Stimulated activated CD8-positive, alpha-beta memory T cell treated with anti-CD3 and anti-CD28 coated beads, Interleukin-7, amount 100 ng/mL, for 24 hours (primary cell): ENCODE results near the gene PAFAH1B2.
A peak's percentile ranks its signal among the peaks of the same experiment; 100 is the strongest.
"Not testable (repeated sequence)": the region's sequence is repeated elsewhere in the genome, so short reads cannot be mapped to it uniquely, and the experiment has no call there.

Source experiments
- DNase-seq: peaks from one replicate; pipeline ENCODE4 v3.0.0-alpha.2; 2020; ENCODE audit warnings: low read depth

PAFAH1B2 gene, protein sequence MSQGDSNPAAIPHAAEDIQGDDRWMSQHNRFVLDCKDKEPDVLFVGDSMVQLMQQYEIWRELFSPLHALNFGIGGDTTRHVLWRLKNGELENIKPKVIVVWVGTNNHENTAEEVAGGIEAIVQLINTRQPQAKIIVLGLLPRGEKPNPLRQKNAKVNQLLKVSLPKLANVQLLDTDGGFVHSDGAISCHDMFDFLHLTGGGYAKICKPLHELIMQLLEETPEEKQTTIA

GRCh38 chr11:117143871-117144476, at the start of gene PAFAH1B2:
TSS of gene PAFAH1B2 (plus strand) at chr11:117144287. CDS start at chr11:117152448, 8,161 bp downstream.
- DNase-seq = peak; percentile 92

DNA sequence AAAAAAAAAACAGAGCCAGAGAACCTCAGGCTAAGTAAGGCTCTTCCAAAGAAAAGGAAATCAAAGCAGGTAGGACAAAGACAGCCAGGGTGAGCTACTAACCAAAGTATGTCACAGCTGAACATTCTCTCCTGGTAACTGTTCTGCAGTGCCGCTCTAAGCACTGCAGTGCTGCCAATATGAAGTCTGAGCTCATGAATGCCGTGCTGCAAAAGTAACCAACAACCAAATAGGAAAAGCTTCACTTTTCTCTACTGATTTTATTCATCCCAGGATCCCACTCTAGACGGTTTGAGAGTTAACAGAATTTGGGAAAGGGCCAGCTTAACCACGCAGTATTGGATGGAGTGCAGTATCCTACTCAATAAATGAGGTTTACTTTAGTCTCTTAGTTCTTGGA, 49.3 kb upstream of the PAFAH1B2 start:
- no peak for DNase-seq

DNA sequence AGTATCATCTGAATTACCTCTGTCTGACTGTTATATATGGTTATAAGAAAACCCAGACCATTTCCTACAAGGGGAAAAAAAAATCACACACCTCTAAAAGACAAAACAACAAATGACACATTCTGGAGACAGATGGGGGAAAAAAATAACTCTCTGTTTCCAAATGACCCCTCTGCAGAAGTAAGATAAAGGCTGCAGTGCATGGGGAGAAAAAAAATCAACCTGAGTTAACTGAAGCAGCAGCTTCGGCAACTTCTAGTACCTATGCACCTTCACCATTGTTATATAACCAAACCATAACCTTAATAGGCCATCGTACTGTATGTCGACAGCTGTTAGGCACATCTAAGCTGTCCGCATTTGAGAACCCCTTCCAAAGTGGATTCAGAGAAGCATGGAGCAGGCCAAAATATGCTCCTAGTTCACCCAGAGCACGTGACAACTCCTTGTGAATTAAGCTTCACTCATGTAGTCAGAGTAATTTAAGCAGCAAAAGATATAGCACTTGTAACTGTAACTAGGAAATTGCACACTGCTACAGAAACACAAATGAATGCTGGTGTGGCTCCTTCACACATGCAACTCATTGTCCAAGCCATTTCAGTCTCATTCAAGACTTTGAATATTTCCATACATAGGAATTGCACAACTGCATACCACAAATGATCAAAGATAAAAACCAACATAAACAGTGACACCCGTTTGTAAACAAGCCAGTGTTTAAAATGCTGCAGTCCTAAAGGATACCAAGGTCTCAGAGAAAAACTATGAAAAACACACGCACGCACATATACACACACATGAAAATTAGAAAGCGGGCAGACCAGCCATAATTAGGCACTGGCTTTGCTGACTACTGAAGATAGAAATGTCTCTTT, 48.6 kb upstream of the PAFAH1B2 start:
- DNase-seq = no peak

- DNase-seq = no peak
These were observed 47.7 kb upstream of the PAFAH1B2 start for GRCh38 chr11:117096201-117096991.

DNA sequence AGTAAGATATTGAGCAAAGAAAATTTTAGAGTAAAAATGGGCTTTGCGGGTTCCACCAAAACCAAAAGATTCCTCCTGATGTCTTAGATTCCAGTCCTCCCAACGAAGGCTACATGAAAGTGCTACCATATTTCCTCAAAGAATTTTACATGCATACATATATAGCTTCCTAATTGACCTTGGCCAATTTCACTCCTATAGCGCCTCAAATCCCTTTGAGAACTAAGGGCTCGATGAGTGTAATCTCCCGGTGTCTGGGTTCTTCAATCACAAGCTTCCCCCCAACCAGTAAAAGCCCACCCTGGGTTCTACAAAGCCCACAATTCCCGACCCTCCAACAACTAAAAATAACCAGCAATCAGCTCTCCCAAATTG, 47.1 kb upstream of the PAFAH1B2 start:
- DNase-seq = no peak

GRCh38 chr11:117097389-117098268, 46.5 kb upstream of the PAFAH1B2 start:
- no peak for DNase-seq

GRCh38 chr11:117098269-117099232, 45.5 kb upstream of the PAFAH1B2 start, which contains the start of gene SIK3:
TSS of gene SIK3 (minus strand) at chr11:117098428. CDS start at chr11:117098415, 13 bp downstream.
- DNase-seq = peak; percentile 81

GRCh38 chr11:117099696-117100095, 44.4 kb upstream of the PAFAH1B2 start:
- no peak for DNase-seq

- no peak for DNase-seq
These were observed 43.5 kb upstream of the PAFAH1B2 start for GRCh38 chr11:117100556-117100955.

DNA sequence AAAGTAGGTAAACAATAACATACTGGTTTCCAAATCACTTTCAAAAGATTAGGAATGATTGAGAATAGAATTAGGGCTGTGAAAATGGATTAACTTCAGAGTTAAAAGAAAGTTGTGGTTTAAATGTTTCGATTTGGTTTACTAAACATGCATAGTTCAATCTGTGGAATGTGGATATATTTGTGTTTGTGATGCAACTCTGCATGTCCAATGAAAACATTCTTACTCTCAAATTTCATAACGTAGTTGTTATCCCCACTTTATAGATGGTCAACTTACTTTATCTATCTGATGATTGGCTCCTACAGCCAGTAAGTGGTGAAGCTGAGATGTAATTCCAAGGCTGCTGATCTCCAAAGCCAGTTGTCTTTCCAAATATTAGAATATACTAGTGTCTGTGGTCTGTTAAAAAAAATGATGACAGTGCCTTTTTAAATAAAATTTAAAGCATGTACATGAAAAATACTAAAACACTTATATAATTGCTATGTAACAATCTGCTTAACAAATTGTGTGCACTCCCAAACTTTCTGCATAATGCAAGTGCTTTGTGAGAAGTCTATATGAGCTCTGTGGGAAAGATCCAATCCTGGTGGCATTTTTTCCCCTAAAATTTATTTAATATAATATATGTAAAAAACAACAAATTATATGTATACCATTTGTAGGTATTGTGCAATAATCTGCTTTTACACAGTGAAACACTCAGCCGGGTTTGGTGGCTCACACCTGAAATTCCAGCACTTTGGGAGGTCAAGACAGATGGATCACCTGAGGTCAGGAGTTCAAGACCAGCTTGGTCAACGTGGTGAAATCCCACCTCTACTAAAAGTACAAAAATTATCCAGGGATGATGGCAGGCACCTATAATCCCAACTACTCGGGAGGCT, 36.1 kb upstream of the PAFAH1B2 start:
- no peak for DNase-seq

DNA sequence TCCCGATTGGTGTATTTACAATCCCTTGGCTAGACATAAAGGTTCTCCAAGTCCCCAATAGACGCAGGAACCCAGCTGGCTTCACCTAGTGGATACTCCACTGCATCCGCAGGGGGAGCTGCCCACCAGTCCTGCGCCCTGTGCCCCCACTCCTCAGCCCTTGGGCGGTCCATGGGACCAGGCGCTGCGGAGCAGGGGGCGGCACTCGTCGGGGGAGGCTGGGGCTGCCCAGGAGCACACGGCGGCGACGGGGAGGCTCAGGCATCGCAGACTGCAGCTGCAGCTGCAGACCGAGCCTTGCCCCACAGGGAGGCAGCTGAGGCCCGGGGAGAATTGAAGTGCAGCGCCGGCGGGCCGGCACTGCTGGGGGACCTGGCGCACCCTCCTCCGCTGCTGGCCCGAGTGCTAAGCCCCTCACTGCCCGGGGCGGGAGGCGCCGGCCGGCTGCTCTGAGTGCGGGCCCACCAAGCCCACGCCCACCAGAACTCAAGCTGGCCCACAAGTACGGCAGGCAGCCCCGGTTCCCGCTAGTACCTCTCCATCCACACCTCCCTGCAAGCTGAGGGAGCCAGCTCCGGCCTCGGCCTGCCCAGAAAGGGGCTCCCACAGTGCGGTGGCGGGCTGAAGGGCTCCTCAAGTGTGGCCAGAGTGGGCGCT, 33.7 kb upstream of the PAFAH1B2 start:
- no peak for DNase-seq

- DNase-seq = not testable (repeated sequence)
These were observed 31.6 kb upstream of the PAFAH1B2 start for GRCh38 chr11:117112497-117112896.

DNA sequence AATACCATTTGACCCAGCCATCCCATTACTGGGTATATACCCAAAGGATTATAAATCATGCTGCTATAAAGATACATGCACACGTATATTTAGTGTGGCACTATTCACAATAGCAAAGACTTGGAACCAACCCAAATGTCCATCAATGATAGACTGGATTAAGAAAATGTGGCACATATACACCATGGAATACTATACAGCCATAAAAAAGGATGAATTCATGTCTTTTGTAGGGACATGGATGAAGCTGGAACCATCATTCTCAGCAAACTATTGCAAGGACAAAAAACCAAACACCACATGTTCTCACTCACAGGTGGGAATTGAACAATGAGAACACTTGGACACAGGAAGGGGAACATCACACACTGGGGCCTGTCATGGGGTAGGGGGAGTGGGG, 31.1 kb upstream of the PAFAH1B2 start:
- not testable (repeated sequence) for DNase-seq

DNA sequence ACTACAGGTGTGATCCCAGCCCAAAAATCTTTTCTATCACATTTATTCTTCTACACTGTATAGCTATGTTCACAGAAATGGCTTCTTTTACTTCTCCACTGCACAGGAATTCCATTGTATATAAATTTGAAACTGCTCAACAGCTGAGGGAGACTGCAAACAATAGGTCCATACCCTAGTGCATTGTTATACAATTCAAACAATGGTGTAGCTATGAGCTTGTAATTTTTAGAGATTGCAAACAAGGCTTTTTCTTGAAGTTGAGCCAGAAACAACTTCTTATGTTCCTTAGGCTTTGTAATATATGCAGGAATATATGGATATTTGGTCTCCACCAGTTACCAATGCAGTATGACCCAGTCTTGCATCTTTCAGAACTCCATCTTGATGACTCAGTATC, 26.4 kb upstream of the PAFAH1B2 start:
- DNase-seq = no peak

DNA sequence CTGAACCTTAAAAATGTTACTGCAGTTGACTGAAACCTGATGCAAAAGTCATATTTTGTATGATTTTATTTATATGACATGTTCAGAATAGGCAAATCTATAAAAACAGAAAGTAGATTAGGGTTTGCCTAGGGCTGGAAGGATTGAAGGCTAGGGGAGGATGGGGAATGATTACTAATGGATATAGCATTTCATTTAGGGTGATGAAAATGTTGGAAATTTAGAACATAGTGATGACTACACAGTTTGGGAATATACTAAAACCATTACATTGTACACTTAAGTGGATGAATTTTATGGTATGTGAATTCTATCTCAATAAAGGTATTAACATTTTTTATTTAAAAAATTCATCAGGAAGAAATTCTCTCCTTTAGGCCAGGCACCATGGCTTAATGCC, 22.9 kb upstream of the PAFAH1B2 start:
- DNase-seq = no peak

- no peak for DNase-seq
These were observed 21.5 kb upstream of the PAFAH1B2 start for GRCh38 chr11:117122556-117122955.

GRCh38 chr11:117126223-117126965, 17.7 kb upstream of the PAFAH1B2 start:
- DNase-seq = no peak
